HG03060 (cell line): ENCODE data around the gene ANKLE2.
"Not testable (repeated sequence)": the region's sequence is repeated elsewhere in the genome, so short reads cannot be mapped to it uniquely, and the experiment has no call there.

ENCODE experiments used
- ATAC-seq: cut with Tn5 transposase; IDR thresholded peaks from one replicate; pipeline ENCODE4 v1.9.1; 2021; ENCODE audit warnings: low read depth, moderate number of reproducible peaks; ENCODE audit not compliant: unreplicated experiment

ANKLE2 gene

GRCh38 chr12:132761032-132761920 is at the start of gene ANKLE2:
TSS of gene ANKLE2 (minus strand) at chr12:132761832. CDS start at chr12:132761798, 34 bp downstream.
- no peak for ATAC-seq

GRCh38 chr12:132809391-132809790 is 47.8 kb upstream of the ANKLE2 start:
- ATAC-seq, result not testable (repeated sequence)

- no peak for ATAC-seq
Measured at GRCh38 chr12:132807295-132808092, 45.9 kb upstream of the ANKLE2 start.

GRCh38 chr12:132806857-132807256 is 45.2 kb upstream of the ANKLE2 start:
- no peak for ATAC-seq

GRCh38 chr12:132804426-132804861 is 42.8 kb upstream of the ANKLE2 start:
- ATAC-seq, result no peak

GRCh38 chr12:132803888-132804287 is 42.3 kb upstream of the ANKLE2 start:
- ATAC-seq, result no peak

- ATAC-seq, result no peak
Measured at GRCh38 chr12:132803125-132803524, 41.5 kb upstream of the ANKLE2 start.

GRCh38 chr12:132801741-132802140 is 40.1 kb upstream of the ANKLE2 start:
- no peak for ATAC-seq

GRCh38 chr12:132798836-132799235 is 37.2 kb upstream of the ANKLE2 start:
- no peak for ATAC-seq

- ATAC-seq, result no peak
Measured at GRCh38 chr12:132797820-132798570, 36.4 kb upstream of the ANKLE2 start.

GRCh38 chr12:132795847-132796246 is 34.2 kb upstream of the ANKLE2 start:
- no peak for ATAC-seq

GRCh38 chr12:132791940-132792339 is 30.3 kb upstream of the ANKLE2 start:
- not testable (repeated sequence) for ATAC-seq

- ATAC-seq, result no peak
Measured at GRCh38 chr12:132789099-132789471, 27.5 kb upstream of the ANKLE2 start.

GRCh38 chr12:132788375-132789098 is 26.9 kb upstream of the ANKLE2 start:
- no peak for ATAC-seq

GRCh38 chr12:132787877-132788276 is 26.2 kb upstream of the ANKLE2 start:
- no peak for ATAC-seq

- ATAC-seq, result no peak
Measured at GRCh38 chr12:132786192-132786591, 24.6 kb upstream of the ANKLE2 start.

- no peak for ATAC-seq
Measured at GRCh38 chr12:132784580-132784979, 22.9 kb upstream of the ANKLE2 start.

GRCh38 chr12:132783917-132784531 is 22.4 kb upstream of the ANKLE2 start:
- ATAC-seq, result no peak

- no peak for ATAC-seq
Measured at GRCh38 chr12:132781938-132782337, 20.3 kb upstream of the ANKLE2 start.
